Activated CD4-positive, alpha-beta T cell treated with anti-CD3 and anti-CD28 coated beads, Interleukin-2, Interleukin-6, amounts not matched to agents 100 ng/mL and 50 ng/mL, durations not matched to agents 16 hours and 8 hours (primary cell): ENCODE measurements around the gene ST8SIA3.
A peak's percentile ranks its signal among the peaks of the same experiment; 100 is the strongest.
"Not testable (repeated sequence)": the region's sequence is repeated elsewhere in the genome, so short reads cannot be mapped to it uniquely, and the experiment has no call there.

Experiments used
- DNase-seq: peaks from one replicate; pipeline ENCODE4 v3.0.0-alpha.2; 2020

ST8SIA3 gene

DNA sequence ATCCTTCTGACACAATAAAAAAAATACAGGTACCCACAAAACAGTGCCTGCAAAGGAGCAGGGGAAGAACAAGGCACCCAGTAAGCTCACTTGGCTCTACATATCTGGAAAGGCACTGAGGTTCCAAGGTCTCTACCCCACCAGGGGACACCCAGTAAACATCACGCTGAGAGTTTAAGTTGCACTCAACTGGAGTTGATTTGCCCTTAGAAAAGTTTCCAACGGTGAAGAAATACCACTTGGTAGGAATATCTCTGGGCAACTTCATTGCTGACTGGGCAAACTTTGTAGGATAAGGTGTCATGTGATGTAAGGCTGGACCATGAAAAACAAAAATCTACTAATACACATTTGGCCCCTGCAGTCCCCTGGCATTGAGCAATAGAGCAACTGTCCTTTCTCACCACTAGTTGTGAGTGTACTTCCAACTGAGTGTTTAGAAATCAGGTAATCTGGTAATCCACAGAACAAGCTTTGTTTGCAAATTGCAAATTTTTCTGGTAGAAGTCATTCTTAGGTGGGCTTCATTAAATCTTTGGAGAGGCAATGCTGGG, 14.2 kb downstream of the ST8SIA3 start:
- DNase-seq: no peak

DNA sequence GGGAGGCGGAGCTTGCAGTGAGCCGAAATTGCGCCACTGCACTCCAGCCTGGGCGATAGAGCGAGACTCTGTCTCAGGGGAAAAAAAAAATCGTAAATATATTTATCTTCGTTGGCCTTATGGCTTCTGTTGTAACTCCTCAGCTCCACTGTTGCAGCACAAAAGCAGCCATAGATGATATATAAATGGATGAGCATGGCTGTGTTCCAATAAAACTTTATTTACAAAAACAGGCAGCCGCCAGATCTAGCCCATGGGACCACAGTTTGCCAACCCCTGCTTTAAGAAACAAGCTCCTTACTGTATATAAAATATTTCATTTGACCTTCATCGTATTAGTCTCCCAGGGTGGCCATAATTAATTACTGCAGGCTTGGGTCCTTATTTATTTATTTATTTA, 20.1 kb downstream of the ST8SIA3 start:
- DNase-seq: no peak

DNA sequence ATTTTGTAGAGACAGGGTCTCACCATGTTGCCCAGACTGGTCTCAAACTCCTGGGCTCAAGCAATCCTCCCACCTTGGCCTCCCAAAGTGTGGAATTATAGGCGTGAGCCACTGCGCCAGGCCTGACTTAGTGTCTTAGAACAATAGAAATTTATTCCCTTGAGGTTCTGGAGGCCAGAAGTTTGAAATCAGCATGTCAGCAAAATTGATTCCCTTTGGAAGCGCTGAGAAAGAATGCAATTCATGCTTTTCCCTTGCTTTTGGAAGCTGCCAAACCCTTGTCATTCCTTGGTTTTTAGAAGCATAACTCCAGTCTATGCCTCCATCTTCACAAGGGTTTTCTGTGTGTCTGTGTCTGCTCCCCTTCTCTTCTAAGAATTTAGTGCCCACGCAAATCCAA, 20.7 kb downstream of the ST8SIA3 start:
- DNase-seq: no peak

DNA sequence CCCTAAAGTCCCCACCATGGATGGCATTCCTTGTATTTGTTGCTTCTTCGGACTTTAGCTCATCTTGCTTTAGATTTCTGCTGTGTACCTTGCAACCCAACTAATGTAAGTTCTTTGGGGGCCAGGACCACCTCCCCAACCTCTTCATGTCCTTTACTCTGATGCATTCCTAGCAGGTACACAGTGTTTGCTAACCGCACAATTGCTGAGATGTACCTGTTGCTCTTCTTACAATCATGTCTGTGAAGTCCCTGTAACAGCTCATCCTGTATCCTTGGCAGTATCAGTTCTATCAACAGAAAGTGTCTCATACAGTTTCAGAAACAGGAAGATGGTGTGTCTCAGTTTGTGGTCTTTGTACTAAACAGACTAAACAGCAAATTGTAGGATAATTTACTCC, 24.1 kb downstream of the ST8SIA3 start:
- no peak for DNase-seq

DNA sequence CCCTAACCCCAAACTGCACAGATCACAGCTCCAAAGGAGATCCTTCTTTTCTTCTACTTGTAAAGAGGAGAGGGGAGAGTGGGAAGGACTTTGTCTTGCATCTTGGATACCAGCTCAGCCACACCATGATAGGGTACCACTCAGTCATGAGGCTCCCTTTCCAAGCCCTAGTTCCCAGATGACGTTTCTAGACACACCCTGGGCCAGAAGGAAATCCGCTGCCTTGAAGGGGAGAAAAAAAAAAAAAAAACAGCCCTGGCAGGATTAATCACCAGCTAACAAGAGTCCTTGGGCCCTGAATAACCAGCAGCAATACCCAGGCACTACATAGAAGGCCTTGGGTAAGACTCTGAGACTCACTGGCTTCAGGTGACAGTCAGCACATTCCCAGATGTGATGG, 36.9 kb downstream of the ST8SIA3 start:
- no peak for DNase-seq

DNA sequence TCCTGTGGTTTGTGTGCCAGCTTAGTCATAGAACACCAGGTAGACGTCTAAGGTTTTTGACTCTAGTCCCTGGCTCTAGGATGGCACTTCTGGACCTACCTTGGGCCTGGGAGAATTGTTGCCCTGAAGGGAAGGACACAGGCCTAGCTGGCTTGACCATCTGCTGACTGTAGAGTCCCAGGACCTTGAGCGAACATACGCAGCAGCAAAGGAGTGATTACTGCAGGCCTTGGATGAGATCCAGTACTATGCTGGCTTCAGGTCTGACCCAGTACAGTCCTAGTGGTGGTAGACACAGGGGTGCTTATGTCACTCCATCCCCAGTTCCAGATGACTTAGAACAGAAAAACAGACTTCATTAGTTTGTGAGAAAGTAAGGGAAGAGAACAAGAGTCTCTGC, 37.7 kb downstream of the ST8SIA3 start:
- no peak for DNase-seq

DNA sequence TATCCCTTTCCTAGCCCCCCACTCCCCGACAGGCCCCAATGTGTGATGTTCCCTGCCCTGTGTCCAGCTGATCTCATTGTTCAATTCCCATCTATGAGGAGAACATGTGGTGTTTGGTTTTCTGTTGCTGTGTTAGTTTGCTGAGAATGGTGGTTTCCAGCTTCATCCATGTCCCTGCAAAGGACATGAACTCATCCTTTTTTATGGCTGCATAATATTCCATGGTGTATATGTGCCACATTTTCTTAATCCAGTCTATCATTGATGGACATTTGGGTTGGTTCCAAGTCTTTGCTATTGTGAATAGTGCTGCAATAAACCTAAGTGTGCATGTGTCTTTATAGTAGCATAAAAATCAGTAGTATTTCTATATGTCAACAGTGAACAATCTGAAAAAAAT, 42.4 kb downstream of the ST8SIA3 start:
- not testable (repeated sequence) for DNase-seq

DNA sequence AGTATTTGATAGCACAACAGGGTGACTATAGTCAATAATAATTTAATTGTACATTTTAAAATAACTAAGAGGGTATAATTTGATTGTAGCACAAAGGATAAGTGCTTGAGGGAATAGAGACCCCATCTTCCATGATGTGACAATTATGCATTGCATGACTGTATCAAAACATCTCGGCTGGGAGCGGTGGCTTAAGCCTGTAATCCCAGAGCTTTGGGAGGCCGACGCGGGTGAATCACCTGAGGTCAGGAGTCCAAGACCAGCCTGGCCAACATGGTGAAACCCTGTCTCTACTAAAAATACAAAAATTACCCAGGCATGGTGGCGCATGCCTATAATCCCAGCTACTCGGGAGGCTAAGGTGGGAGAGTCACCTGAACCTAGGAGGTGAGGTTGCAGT, 44.5 kb downstream of the ST8SIA3 start:
- not testable (repeated sequence) for DNase-seq

DNA sequence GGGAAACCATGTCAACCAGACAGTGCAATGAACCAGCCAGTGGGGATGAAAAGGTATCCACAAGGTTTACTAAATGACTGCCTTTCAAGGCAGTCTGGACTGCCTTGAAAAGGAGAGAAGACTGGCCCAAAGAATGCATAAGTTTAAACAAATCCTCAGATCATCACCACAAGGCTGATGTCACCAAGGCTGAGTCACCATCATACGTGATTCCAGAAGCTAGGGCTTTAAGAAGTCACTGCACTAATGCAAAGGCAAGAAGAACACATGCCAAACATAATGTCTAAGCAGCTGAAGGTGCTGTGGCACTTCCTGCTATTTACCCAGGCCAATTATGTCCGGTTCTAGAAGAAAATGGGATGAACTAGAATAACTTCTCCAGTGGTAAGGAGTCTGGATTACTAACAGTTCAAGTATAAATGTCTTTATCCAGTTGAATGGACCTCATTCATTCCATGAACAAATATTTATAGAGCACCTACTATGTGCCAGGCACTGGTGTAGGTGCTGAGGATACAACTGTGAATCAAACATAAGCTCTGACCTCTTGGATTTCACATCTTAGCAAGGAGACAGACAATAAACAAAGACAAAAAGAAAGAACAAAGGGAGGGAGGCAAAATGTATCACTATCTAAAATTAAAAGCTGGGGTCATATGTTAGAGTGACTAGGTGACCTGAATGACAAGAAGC, 45.2 kb downstream of the ST8SIA3 start:
- DNase-seq: peak; percentile 6

DNA sequence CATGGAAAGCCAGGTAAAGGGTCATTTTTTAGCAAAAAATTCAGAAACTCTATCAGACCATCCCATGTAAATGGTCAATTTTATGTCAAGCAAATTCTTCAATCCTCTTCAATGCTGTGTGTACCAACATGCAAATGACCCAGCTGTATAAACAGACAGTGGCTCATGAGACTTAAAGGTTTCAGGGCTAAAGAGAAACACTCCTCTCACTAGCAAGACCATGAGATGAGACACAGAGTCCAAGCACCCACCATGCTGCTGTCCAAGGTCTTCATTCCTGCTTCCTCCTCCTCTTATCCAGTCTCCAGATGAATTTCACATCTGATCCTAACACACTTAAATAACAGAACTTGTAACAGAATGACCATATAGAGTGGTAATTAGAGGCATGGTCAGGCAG, 52.0 kb downstream of the ST8SIA3 start:
- no peak for DNase-seq

DNA sequence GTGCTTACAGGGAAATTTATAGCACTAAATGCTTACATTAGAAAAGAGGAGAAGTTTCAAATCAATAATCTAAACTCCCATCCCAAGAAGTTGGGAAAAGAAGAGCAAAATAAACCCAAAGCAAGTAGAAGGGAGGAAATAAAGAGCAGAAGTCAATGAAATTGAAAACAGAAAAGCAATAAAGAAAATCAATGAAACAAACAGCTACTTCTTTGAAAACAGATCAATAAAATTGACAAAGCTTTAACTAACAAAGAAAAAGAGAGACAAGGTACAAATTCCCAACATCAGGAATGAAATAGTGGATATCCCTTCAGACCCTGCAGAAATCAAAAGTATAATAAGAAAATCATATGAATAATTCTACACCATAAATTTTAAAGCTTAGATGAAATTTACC, 57.3 kb downstream of the ST8SIA3 start:
- no peak for DNase-seq

DNA sequence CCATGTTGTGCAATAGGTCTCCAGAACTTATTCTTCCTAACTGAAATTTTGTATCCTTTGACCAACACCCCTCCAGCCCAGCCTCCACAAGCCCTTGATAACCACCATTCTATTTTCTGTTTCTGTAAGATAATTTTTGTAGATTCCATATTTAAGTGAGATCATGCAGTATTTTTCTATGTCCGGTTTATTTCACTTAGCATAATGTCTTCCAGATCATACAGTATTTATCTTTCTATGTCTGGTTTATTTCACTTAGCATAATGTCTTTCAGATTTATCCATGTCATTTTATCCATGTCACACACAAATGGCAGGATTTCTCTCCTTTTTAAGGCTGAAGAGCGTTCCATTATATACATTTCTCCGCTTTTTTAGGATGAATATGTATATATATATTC, 58.4 kb downstream of the ST8SIA3 start:
- DNase-seq: no peak

DNA sequence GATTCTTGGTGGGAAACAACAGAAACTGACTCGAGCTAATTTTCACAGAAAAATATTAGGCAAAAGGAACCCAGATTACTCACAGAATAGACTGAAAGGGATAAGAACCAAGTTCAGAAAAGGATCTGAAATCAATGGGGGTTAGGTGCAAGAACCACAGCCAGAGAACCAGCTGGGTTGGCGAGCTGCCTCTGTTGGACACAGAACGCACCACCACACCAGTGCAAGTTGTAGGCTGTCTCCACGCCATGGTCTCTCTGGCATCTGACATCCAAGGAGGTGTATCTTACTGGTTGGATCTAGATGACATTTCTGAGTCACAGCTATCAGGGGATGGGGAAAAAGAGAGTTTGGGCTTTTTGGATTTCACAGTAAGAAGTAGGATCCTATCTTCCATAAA, 64.2 kb downstream of the ST8SIA3 start:
- no peak for DNase-seq
